GM12892 (cell line): ENCODE results near the gene RAB35.

Experiments used
- DNase-seq: peaks from one replicate; pipeline ENCODE4 v3.0.0; 2011; ENCODE audit not compliant: insufficient read length
- FAIRE-seq: peaks from 2 replicates; lab custom pipeline; 2011; peaks lifted over from hg19 to GRCh38; lab: Jason Lieb, UNC
- POLR2A ChIP-seq: IDR thresholded peaks from 2 replicates; pipeline ENCODE4 v1.6.1; 2011; ENCODE audit warnings: low read depth, low read length, control low read depth
- POLR2AphosphoS5 ChIP-seq: IDR thresholded peaks from 2 replicates; pipeline ENCODE4 v1.6.1; 2011; ENCODE audit warnings: low read depth, low read length, control low read depth
- TAF1 ChIP-seq: IDR thresholded peaks from 2 replicates; pipeline ENCODE4 v1.6.1; 2011; ENCODE audit warnings: low read depth, mild to moderate bottlenecking, control low read depth, low read length, borderline replicate concordance

RAB35 gene

GRCh38 chr12:120116792-120117651 is 469 bp upstream of the RAB35 start:
- peak; percentile 92 for DNase-seq
- peak; percentile 83 for TF ChIP-seq POLR2A
- no peak for TF ChIP-seq TAF1
- peak; percentile 82 for TF ChIP-seq POLR2AphosphoS5
- peak; percentile 94 for FAIRE-seq

DNA sequence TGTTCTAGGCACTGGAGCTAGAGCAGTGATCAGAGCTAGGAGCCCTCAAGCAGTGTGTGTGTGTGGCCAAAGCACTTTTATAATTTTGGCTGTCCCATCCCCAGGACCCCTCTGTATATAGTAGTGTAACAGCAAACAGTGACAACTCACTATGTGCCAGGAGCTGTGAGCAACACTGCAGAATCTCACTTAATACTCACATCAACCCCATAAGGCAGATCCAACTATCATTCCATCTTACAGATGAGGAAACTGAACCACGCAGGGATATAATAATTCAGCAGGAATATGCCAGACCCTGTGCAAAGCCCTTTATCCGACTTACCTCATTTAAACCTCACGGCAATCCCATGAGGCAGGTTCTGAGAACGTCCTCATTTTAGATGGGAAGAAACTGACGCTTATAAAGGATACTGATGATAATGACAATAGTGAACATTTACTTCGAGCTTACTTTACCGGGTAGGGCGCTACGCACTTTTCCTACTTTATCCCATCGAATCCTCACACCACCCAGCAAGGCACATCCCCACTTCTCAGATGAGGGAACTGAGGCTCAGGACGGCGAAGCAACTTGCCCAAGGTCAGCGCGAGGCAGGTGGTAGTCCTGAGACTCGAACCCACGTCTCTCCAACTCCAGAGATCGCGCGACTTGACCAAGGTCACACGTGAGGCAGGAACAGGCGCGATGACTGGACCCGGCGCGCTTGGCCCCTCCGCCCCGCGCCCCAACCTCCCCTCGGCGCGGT is 687 bp downstream of the RAB35 start:
- FAIRE-seq (no peak), DNase-seq (peak; percentile 50)
- TF ChIP-seq POLR2A (no peak), TAF1 (no peak), POLR2AphosphoS5 (no peak)

- FAIRE-seq (no peak), DNase-seq (no peak)
- no peak for TF ChIP-seq POLR2A
- TF ChIP-seq TAF1, result no peak
- 0 out of 2 replicates have a peak, but pooled peaks have one; percentile 14 for TF ChIP-seq POLR2AphosphoS5
Observed at GRCh38 chr12:120115066-120115465, 1.5 kb downstream of the RAB35 start.

- DNase-seq (peak; percentile 64), FAIRE-seq (peak; percentile 57)
- TF ChIP-seq TAF1, result no peak
- no peak for TF ChIP-seq POLR2AphosphoS5
- TF ChIP-seq POLR2A, result peak; percentile 29; the same call in 1 of the 2 replicates
Observed at GRCh38 chr12:120110550-120111501, 5.7 kb downstream of the RAB35 start.

DNA sequence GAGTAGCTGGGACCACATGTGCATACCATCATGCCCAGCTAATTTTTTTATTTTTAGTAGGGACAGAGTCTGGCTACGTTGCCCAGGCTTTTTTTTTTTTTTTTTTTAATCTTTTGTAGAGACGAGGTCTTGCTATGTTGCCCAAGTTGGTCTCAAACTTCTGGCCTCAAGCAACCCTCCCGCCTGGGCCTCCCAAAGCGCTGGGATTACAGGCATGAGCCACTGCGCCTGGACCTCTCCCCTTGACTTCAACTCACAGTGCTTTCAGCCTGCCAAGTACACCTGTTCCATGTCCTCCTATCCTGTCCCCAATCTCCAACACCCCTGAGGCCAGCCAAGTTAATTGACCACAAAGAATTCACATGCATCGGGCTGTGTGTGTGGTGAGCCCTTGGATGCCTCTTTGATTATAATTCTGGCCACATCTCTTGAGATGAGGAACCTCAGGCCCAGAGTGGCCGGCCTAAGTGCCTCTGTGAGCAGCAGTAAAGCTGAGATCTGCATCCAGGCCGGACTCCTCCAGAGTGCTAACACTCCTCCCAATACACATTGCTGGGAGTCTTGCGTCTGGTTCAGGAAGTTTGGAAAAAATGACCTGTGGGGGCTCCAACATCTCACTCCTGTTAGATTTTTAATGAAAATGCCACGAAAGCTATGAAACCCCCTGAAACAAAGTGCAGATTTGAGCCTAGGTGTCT is 6.8 kb downstream of the RAB35 start:
- TF ChIP-seq TAF1 (no peak), POLR2A (no peak), POLR2AphosphoS5 (no peak)
- FAIRE-seq, result no peak
- no peak for DNase-seq

GRCh38 chr12:120106151-120106550 is 10.4 kb downstream of the RAB35 start:
- TF ChIP-seq POLR2AphosphoS5 (no peak), TAF1 (no peak), POLR2A (no peak)
- DNase-seq (no peak), FAIRE-seq (no peak)

DNA sequence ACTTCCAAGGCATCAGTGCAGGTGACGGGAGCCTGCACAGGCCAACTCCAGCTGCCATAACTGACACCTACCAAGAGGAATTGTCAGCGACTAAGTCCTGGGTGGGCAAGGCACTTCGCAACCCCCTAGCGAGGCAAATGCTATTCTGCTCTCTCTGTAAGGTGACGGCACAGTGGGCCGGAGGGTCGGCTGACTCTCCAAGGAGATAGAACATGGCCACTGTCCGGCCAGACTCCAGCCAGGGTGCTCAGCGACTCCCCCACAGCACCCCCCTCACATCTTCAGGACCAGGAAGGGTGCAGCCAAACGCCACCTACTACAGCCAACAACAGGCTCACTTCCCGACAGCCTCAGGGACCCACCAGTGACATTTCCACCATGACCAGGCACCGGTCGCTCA is 13.2 kb downstream of the RAB35 start:
- TF ChIP-seq POLR2AphosphoS5, result no peak
- no peak; the same call in 1 of the 2 replicates for TF ChIP-seq POLR2A
- no peak for TF ChIP-seq TAF1
- DNase-seq, result no peak
- FAIRE-seq, result no peak

GRCh38 chr12:120103044-120103338 is 13.6 kb downstream of the RAB35 start:
- FAIRE-seq, result no peak
- TF ChIP-seq TAF1, result no peak
- no peak for TF ChIP-seq POLR2A
- no peak; the same call in 1 of the 2 replicates for TF ChIP-seq POLR2AphosphoS5
- no peak for DNase-seq

DNA sequence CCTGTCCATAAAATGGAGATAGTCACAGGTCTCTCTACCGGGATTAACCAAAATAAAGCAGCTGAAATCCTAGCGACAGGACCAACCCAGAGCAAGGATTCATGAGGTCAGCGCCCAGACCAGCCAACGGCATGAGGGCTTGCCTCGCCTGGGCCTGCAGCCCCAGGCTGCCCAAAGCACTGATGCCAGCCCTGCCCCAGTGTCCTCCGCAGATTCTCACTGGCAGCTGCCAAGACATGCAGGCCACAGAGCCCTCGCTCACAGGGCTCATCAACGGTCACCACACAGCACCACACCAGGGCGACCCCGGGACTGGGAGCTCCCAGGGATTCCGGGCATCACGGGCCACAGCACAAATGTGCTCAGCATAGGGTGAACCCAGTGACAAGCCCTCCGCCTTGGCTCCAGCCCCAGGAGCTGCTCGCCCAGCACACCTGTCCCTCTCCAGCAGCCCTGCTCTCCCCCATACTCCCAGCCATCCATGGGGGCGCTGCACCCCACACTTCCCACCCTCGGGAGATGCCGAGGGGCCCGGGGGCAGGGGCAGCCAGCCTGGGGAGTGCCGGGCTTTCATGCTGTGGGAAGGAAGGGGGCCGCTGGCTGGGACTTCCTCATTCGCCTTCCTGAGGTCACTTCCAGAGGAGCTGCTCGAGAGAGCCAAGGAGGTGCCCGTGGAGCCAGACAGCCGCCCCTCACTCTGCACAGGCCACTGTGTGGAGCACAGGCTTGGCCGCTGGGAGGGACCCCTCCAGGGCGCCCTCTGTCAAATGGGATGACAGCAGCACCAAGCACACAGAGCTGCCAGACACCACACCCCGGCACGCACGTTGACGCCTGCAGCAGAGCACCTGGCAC is 14.1 kb downstream of the RAB35 start:
- DNase-seq, result no peak
- no peak for FAIRE-seq
- TF ChIP-seq POLR2A (no peak), POLR2AphosphoS5 (no peak), TAF1 (no peak)
